ENCODE data around the gene RAPGEF1.
A peak's percentile ranks its signal among the peaks of the same experiment; 100 is the strongest.

DNA sequence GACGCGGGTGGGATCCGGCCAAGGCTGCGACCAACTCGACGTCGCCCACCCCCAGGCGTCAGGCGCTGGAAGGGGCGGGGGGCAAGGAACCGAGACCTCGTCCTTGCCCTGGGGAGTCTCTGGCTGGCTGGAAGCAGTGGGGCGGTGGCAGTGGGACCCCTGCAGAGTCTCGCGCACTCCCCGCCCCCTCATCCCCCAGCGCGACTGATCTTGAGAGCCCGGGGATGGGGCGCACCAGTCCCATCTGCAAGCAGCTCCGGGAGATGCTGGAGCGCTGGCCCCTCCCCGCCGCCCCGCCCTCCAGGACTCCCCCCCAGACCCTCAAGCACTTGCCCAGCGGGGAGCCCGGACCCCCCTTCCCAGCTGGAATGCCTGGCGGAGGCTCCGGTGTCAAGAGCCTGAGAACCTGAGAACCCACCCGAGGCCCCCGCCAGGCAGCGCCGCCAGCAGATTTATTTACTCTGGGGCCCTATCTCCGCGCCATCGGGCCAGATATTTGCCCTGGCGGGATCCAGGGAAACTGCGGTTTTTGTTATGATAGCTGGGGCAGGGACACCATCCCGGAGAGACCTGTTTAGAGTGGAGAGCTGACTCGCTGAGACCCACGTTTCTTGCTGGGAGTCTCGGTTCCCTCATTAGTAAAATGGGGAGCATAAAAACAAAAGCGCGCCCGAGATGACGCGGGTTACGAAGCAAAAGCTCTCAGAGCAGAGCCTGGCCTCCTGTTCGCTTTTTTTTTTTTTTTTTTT, 193.4 kb downstream of the RAPGEF1 start:
- TF ChIP-seq ZNF529 (tag by site-specific recombination; IDR thresholded peaks at IDR 0.05; ENCODE audit: insufficient replicate concordance): no peak
- TF ChIP-seq, protein P1, sequence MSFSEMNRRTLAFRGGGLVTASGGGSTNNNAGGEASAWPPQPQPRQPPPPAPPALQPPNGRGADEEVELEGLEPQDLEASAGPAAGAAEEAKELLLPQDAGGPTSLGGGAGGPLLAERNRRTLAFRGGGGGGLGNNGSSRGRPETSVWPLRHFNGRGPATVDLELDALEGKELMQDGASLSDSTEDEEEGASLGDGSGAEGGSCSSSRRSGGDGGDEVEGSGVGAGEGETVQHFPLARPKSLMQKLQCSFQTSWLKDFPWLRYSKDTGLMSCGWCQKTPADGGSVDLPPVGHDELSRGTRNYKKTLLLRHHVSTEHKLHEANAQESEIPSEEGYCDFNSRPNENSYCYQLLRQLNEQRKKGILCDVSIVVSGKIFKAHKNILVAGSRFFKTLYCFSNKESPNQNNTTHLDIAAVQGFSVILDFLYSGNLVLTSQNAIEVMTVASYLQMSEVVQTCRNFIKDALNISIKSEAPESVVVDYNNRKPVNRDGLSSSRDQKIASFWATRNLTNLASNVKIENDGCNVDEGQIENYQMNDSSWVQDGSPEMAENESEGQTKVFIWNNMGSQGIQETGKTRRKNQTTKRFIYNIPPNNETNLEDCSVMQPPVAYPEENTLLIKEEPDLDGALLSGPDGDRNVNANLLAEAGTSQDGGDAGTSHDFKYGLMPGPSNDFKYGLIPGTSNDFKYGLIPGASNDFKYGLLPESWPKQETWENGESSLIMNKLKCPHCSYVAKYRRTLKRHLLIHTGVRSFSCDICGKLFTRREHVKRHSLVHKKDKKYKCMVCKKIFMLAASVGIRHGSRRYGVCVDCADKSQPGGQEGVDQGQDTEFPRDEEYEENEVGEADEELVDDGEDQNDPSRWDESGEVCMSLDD (tag by site-specific recombination; IDR thresholded peaks at IDR 0.05): no peak
- TF ChIP-seq, protein P2, sequence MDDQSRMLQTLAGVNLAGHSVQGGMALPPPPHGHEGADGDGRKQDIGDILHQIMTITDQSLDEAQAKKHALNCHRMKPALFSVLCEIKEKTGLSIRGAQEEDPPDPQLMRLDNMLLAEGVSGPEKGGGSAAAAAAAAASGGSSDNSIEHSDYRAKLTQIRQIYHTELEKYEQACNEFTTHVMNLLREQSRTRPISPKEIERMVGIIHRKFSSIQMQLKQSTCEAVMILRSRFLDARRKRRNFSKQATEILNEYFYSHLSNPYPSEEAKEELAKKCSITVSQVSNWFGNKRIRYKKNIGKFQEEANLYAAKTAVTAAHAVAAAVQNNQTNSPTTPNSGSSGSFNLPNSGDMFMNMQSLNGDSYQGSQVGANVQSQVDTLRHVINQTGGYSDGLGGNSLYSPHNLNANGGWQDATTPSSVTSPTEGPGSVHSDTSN (CRISPR knock-in tag; IDR thresholded peaks at IDR 0.05): no peak
- no peak for TF ChIP-seq ZNF791 (tag by site-specific recombination; IDR thresholded peaks at IDR 0.05)
- no peak for TF ChIP-seq ZNF747 (tag by site-specific recombination; IDR thresholded peaks at IDR 0.05)
- no peak for TF ChIP-seq ZNF23 (tag by site-specific recombination; IDR thresholded peaks at IDR 0.05; ENCODE audit: borderline replicate concordance)
- TF ChIP-seq, protein P3, sequence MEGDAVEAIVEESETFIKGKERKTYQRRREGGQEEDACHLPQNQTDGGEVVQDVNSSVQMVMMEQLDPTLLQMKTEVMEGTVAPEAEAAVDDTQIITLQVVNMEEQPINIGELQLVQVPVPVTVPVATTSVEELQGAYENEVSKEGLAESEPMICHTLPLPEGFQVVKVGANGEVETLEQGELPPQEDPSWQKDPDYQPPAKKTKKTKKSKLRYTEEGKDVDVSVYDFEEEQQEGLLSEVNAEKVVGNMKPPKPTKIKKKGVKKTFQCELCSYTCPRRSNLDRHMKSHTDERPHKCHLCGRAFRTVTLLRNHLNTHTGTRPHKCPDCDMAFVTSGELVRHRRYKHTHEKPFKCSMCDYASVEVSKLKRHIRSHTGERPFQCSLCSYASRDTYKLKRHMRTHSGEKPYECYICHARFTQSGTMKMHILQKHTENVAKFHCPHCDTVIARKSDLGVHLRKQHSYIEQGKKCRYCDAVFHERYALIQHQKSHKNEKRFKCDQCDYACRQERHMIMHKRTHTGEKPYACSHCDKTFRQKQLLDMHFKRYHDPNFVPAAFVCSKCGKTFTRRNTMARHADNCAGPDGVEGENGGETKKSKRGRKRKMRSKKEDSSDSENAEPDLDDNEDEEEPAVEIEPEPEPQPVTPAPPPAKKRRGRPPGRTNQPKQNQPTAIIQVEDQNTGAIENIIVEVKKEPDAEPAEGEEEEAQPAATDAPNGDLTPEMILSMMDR (tag by site-specific recombination; IDR thresholded peaks at IDR 0.05): no peak
- TF ChIP-seq ZBTB17 (tag by site-specific recombination; IDR thresholded peaks at IDR 0.05): 0 out of 2 replicates have a peak, but pooled peaks have one; percentile 3
- TF ChIP-seq, protein P4, sequence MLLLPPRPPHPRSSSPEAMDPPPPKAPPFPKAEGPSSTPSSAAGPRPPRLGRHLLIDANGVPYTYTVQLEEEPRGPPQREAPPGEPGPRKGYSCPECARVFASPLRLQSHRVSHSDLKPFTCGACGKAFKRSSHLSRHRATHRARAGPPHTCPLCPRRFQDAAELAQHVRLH (tag by site-specific recombination; IDR thresholded peaks at IDR 0.05): no peak
- TF ChIP-seq, protein P5, sequence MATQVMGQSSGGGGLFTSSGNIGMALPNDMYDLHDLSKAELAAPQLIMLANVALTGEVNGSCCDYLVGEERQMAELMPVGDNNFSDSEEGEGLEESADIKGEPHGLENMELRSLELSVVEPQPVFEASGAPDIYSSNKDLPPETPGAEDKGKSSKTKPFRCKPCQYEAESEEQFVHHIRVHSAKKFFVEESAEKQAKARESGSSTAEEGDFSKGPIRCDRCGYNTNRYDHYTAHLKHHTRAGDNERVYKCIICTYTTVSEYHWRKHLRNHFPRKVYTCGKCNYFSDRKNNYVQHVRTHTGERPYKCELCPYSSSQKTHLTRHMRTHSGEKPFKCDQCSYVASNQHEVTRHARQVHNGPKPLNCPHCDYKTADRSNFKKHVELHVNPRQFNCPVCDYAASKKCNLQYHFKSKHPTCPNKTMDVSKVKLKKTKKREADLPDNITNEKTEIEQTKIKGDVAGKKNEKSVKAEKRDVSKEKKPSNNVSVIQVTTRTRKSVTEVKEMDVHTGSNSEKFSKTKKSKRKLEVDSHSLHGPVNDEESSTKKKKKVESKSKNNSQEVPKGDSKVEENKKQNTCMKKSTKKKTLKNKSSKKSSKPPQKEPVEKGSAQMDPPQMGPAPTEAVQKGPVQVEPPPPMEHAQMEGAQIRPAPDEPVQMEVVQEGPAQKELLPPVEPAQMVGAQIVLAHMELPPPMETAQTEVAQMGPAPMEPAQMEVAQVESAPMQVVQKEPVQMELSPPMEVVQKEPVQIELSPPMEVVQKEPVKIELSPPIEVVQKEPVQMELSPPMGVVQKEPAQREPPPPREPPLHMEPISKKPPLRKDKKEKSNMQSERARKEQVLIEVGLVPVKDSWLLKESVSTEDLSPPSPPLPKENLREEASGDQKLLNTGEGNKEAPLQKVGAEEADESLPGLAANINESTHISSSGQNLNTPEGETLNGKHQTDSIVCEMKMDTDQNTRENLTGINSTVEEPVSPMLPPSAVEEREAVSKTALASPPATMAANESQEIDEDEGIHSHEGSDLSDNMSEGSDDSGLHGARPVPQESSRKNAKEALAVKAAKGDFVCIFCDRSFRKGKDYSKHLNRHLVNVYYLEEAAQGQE (tag by site-specific recombination; IDR thresholded peaks at IDR 0.05): no peak
- no peak for TF ChIP-seq ZNF132 (tag by site-specific recombination; IDR thresholded peaks at IDR 0.05; ENCODE audit: borderline replicate concordance)
- TF ChIP-seq, protein P6, sequence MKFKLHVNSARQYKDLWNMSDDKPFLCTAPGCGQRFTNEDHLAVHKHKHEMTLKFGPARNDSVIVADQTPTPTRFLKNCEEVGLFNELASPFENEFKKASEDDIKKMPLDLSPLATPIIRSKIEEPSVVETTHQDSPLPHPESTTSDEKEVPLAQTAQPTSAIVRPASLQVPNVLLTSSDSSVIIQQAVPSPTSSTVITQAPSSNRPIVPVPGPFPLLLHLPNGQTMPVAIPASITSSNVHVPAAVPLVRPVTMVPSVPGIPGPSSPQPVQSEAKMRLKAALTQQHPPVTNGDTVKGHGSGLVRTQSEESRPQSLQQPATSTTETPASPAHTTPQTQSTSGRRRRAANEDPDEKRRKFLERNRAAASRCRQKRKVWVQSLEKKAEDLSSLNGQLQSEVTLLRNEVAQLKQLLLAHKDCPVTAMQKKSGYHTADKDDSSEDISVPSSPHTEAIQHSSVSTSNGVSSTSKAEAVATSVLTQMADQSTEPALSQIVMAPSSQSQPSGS (tag by site-specific recombination; IDR thresholded peaks at IDR 0.05; ENCODE audit: low read depth): no peak
